HepG2 (cell line): ENCODE results near the gene PCGF3. TPM values are rescaled to one million over a fixed set of nuclear protein-coding genes. Genes with fewer than 3 reads are reported as not detected.

ENCODE experiments used
- ARNTL ChIP-seq: sonication (generic); formaldehyde crosslinking; IDR thresholded peaks from 2 replicates; pipeline ENCODE4 v1.4.0; 2020; ENCODE audit warnings: mild to moderate bottlenecking, missing genetic modification reagents
- DDIT3 ChIP-seq: sonication (generic); formaldehyde crosslinking; IDR thresholded peaks from 2 replicates; pipeline ENCODE4 v1.4.0; 2020; ENCODE audit warnings: mild to moderate bottlenecking, missing genetic modification reagents
- HDAC1 ChIP-seq: sonication (generic); formaldehyde crosslinking; IDR thresholded peaks from 2 replicates; pipeline ENCODE4 v1.5.1; 2020; ENCODE audit warnings: mild to moderate bottlenecking, missing genetic modification reagents
- LBX2 ChIP-seq: sonication (generic); formaldehyde crosslinking; IDR thresholded peaks from 2 replicates; pipeline ENCODE4 v1.5.0; 2020; ENCODE audit warnings: missing genetic modification reagents, mild to moderate bottlenecking, borderline replicate concordance
- MTF1 ChIP-seq: sonication (generic); formaldehyde crosslinking; IDR thresholded peaks from 2 replicates; pipeline ENCODE4 v1.5.0; 2020; ENCODE audit warnings: missing genetic modification reagents
- MXI1 ChIP-seq: IDR thresholded peaks from 3 replicates; pipeline ENCODE4 v1.6.1; 2012; ENCODE audit warnings: low read depth, low read length, inconsistent platforms, borderline replicate concordance
- NFKB2 ChIP-seq: sonication (generic); formaldehyde crosslinking; IDR thresholded peaks from 2 replicates; pipeline ENCODE4 v1.4.0; 2020; ENCODE audit warnings: missing genetic modification reagents, borderline replicate concordance
- PHF8 ChIP-seq: sonication (generic); formaldehyde crosslinking; IDR thresholded peaks from 2 replicates; pipeline ENCODE4 v1.5.0; 2020; ENCODE audit warnings: missing genetic modification reagents
- RXRA ChIP-seq: sonication (generic); formaldehyde crosslinking; IDR thresholded peaks from 2 replicates; pipeline ENCODE4 v1.5.1; 2020; ENCODE audit warnings: missing genetic modification reagents
- SP5 ChIP-seq: IDR thresholded peaks from 2 replicates; pipeline ENCODE4 v1.6.1; 2016; ENCODE audit warnings: low read depth, borderline replicate concordance
- SUZ12 ChIP-seq: fragments of 150-350 bp; IDR thresholded peaks from 2 replicates; pipeline ENCODE4 v1.6.1; 2014; ENCODE audit warnings: low read depth, low read length
- XRCC5 ChIP-seq: fragments of 200-400 bp; formaldehyde crosslinking; optimal IDR thresholded peaks from 2 replicates; pipeline ENCODE3; 2017; ENCODE audit warnings: mild to moderate bottlenecking, low read length
- YEATS4 ChIP-seq: sonication (generic); formaldehyde crosslinking; IDR thresholded peaks from 2 replicates; pipeline ENCODE4 v1.4.0; 2020; ENCODE audit warnings: missing genetic modification reagents, borderline replicate concordance
- ZBTB8A ChIP-seq: sonication (generic); formaldehyde crosslinking; IDR thresholded peaks from 2 replicates; pipeline ENCODE4 v1.4.0; 2020; ENCODE audit warnings: mild to moderate bottlenecking, low read depth, missing genetic modification reagents, borderline replicate concordance
- ZNF350 ChIP-seq: sonication (generic); formaldehyde crosslinking; IDR thresholded peaks from 2 replicates; pipeline ENCODE4 v1.4.0; 2020; ENCODE audit warnings: mild to moderate bottlenecking, low read depth, missing genetic modification reagents, borderline replicate concordance
- ZNF431 ChIP-seq: sonication (generic); formaldehyde crosslinking; IDR thresholded peaks from 2 replicates; pipeline ENCODE4 v1.9.0; 2022; ENCODE audit warnings: missing genetic modification reagents, low read depth, mild to moderate bottlenecking, borderline replicate concordance
- ZNF607 ChIP-seq: sonication (generic); formaldehyde crosslinking; IDR thresholded peaks from 2 replicates; pipeline ENCODE4 v1.5.1; 2020; ENCODE audit warnings: missing genetic modification reagents, mild to moderate bottlenecking, borderline replicate concordance
- ZNF639 ChIP-seq: conservative IDR thresholded peaks from 2 replicates; pipeline ENCODE4 v1.6.1; 2018; ENCODE audit warnings: missing genetic modification reagents
- polyA plus RNA-seq, 8 experiments: library from polyadenylated mRNA; depleted of rRNA in 3 of 8; stranded (reverse) in 7 of 8; unstranded in 1 of 8; fragments of >200 nt; fragmentation: Illumina TruSeq in 4 of 8; extraction: Trizol in 4 of 8; gene quantifications; 2 replicates each; pipeline versions ENCODE4 v1.2.1 to v1.2.3, GENCODE V29; 2011 to 2016; ENCODE audit warnings: low read depth in 4 of 8, missing spikeins in 1 of 8, mixed read lengths in 1 of 8; ENCODE audit not compliant: insufficient read depth in 1 of 8
- total RNA-seq, 5 experiments: library from RNA; depleted of rRNA; stranded (reverse); fragments of >200 nt; fragmentation: Illumina TruSeq; extraction: Trizol; gene quantifications; 2 replicates each; pipeline ENCODE4 v1.2.3, GENCODE V29; 2016; ENCODE audit warnings: low read depth in 1 of 5
- TF ChIP-seq, protein P1 (sequence below): sonication (generic); formaldehyde crosslinking; IDR thresholded peaks from 2 replicates; pipeline ENCODE4 v1.9.0; 2022; ENCODE audit warnings: missing genetic modification reagents, mild to moderate bottlenecking, borderline replicate concordance
- TF ChIP-seq, protein P2 (sequence below): sonication (generic); formaldehyde crosslinking; IDR thresholded peaks from 2 replicates; pipeline ENCODE4 v1.4.0; 2020; ENCODE audit warnings: missing genetic modification reagents, borderline replicate concordance
- TF ChIP-seq, protein P3 (sequence below): sonication (generic); formaldehyde crosslinking; IDR thresholded peaks from 2 replicates; pipeline ENCODE4 v1.8.0; 2022; ENCODE audit warnings: missing genetic modification reagents, mild to moderate bottlenecking, moderate library complexity, borderline replicate concordance

The PCGF3 gene
- total and polyA plus RNA-seq, 2 of the 13 experiments (the other 11 are each of a cell fraction or from before 2014, with no cell fraction given) = 28.6 to 66.2 TPM

- TF ChIP-seq SUZ12 (no peak), YEATS4 (CRISPR knock-in tag) (peak; percentile 63; the same call in 1 of the 2 replicates), ZNF431 (no peak), ARNTL (no peak), ZNF639 (CRISPR knock-in tag) (peak; percentile 14; the same call in 1 of the 2 replicates), PHF8 (CRISPR knock-in tag) (peak; percentile 91), ZBTB8A (CRISPR knock-in tag) (no peak), HDAC1 (CRISPR knock-in tag) (peak; percentile 45; the same call in 1 of the 2 replicates), LBX2 (CRISPR knock-in tag) (0 out of 2 replicates have a peak, but pooled peaks have one; percentile 43), RXRA (CRISPR knock-in tag) (peak; percentile 43; the same call in 1 of the 2 replicates), ZNF607 (CRISPR knock-in tag) (peak; percentile 39; the same call in 1 of the 2 replicates), SP5 (CRISPR knock-in tag) (no peak), MXI1 (peak; percentile 48; the same call in 1 of the 3 replicates), MTF1 (CRISPR knock-in tag) (no peak), DDIT3 (CRISPR knock-in tag) (no peak), NFKB2 (0 out of 2 replicates have a peak, but pooled peaks have one; percentile 19), ZNF350 (CRISPR knock-in tag) (peak; percentile 63; the same call in 1 of the 2 replicates), XRCC5 (peak; percentile 63)
- TF ChIP-seq, protein P1, sequence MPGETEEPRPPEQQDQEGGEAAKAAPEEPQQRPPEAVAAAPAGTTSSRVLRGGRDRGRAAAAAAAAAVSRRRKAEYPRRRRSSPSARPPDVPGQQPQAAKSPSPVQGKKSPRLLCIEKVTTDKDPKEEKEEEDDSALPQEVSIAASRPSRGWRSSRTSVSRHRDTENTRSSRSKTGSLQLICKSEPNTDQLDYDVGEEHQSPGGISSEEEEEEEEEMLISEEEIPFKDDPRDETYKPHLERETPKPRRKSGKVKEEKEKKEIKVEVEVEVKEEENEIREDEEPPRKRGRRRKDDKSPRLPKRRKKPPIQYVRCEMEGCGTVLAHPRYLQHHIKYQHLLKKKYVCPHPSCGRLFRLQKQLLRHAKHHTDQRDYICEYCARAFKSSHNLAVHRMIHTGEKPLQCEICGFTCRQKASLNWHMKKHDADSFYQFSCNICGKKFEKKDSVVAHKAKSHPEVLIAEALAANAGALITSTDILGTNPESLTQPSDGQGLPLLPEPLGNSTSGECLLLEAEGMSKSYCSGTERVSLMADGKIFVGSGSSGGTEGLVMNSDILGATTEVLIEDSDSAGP (CRISPR knock-in tag) = peak; percentile 46; the same call in 1 of the 2 replicates
- TF ChIP-seq, protein P2, sequence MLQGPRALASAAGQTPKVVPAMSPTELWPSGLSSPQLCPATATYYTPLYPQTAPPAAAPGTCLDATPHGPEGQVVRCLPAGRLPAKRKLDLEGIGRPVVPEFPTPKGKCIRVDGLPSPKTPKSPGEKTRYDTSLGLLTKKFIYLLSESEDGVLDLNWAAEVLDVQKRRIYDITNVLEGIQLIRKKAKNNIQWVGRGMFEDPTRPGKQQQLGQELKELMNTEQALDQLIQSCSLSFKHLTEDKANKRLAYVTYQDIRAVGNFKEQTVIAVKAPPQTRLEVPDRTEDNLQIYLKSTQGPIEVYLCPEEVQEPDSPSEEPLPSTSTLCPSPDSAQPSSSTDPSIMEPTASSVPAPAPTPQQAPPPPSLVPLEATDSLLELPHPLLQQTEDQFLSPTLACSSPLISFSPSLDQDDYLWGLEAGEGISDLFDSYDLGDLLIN = 0 out of 2 replicates have a peak, but pooled peaks have one; percentile 79
- TF ChIP-seq, protein P3, sequence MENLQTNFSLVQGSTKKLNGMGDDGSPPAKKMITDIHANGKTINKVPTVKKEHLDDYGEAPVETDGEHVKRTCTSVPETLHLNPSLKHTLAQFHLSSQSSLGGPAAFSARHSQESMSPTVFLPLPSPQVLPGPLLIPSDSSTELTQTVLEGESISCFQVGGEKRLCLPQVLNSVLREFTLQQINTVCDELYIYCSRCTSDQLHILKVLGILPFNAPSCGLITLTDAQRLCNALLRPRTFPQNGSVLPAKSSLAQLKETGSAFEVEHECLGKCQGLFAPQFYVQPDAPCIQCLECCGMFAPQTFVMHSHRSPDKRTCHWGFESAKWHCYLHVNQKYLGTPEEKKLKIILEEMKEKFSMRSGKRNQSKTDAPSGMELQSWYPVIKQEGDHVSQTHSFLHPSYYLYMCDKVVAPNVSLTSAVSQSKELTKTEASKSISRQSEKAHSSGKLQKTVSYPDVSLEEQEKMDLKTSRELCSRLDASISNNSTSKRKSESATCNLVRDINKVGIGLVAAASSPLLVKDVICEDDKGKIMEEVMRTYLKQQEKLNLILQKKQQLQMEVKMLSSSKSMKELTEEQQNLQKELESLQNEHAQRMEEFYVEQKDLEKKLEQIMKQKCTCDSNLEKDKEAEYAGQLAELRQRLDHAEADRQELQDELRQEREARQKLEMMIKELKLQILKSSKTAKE (CRISPR knock-in tag) = no peak
Measured at GRCh38 chr4:781493-782216, 76.0 kb downstream of the PCGF3 start (continued).
